NK-92 (cell line): ENCODE data around the gene PCDHB6.
"Not testable (repeated sequence)": the region's sequence is repeated elsewhere in the genome, so short reads cannot be mapped to it uniquely, and the experiment has no call there.

Experiments
- DNase-seq: peaks from one replicate; lab custom pipeline; 2025; ENCODE audit not compliant: unreplicated experiment; lab: John Stamatoyannopoulos, UW

Gene PCDHB6

GRCh38 chr5:141201646-141202045 is 51.8 kb downstream of the PCDHB6 start:
- not testable (repeated sequence) for DNase-seq
